K562 (cell line): Measurements from ENCODE around the gene SLC2A9. TPM values are rescaled to one million over a fixed set of nuclear protein-coding genes. Genes with fewer than 3 reads are reported as not detected.

Experiments
- ATAC-seq: fragments of 200-7000 bp; cut with Tn5 transposase; 3 replicates; pipeline ENCODE4 v1.9.1; 2020; ENCODE audit warnings: moderate library complexity
- BruUV-seq: library from RNA; stranded (reverse); fragments of 400-500 nt; replicated peaks from 2 replicates; lab custom pipeline; 2021; lab: Mats Ljungman, UMichigan
- CTCF ChIA-PET: fragments of 300-600 bp; formaldehyde crosslinking; extraction: SDS; loops from one replicate; lab custom pipeline; 2021; ENCODE audit warnings: low intra/inter-chr PET ratio; lab: Yijun Ruan, JAX
- POLR2A ChIA-PET: fragments of 300-600, 350-650 bp; sonication (Branson Sonifier 250); formaldehyde crosslinking; extraction: SDS; loops from one replicate; lab custom pipeline; 2021; ENCODE audit warnings: antibody characterized with exemption, inconsistent platforms; lab: Yijun Ruan, JAX
- DNase-seq, 4 experiments: peaks; one replicate each; pipeline versions ENCODE4 v3.0.0 to v3.0.0-alpha.2; 2011 to 2018; ENCODE audit warnings: low spot score in 3 of 4, mixed read lengths in 3 of 4; ENCODE audit errors: extremely low read depth in 1 of 4
- FAIRE-seq: peaks from 2 replicates; lab custom pipeline; 2011; peaks lifted over from hg19 to GRCh38; lab: Jason Lieb, UNC
- H2AFZ ChIP-seq: 2 replicates; pipeline ENCODE4 v1.6.0; 2011; ENCODE audit warnings: low read depth, low read length, control low read depth, inconsistent platforms
- H3K27ac ChIP-seq: fragments of 200-600 bp; 3 replicates; pipeline ENCODE4 v1.8.0; 2011; ENCODE audit warnings: low read depth, mild to moderate bottlenecking, control low read depth, inconsistent platforms, low read length, moderate library complexity, mixed read lengths; ENCODE audit errors: extremely low read depth
- H3K27me3 ChIP-seq, 2 experiments: fragments of 300-600 bp in 1 of 2; 2 replicates in 1 of 2; 3 replicates in 1 of 2; pipeline versions ENCODE4 v1.6.0 to v1.8.0; 2011; ENCODE audit warnings: inconsistent platforms in 2 of 2, low read length in 2 of 2, mild to moderate bottlenecking in 1 of 2, mixed read lengths in 1 of 2, moderate library complexity in 1 of 2; ENCODE audit not compliant: control insufficient read depth in 2 of 2, insufficient read depth in 2 of 2
- H3K36me3 ChIP-seq: fragments of 300-600 bp; 3 replicates; pipeline ENCODE4 v1.8.0; 2011; ENCODE audit warnings: mild to moderate bottlenecking, low read length, inconsistent platforms; ENCODE audit not compliant: control insufficient read depth, insufficient read depth
- H3K4me1 ChIP-seq, 2 experiments: fragments of 200-600 bp in 1 of 2; replicated peaks in 1 of 2; 2 replicates in 1 of 2; 3 replicates in 1 of 2; pipeline versions ENCODE4 v1.5.1 to v1.8.0; 2011; ENCODE audit warnings: inconsistent platforms in 2 of 2, low read length in 2 of 2, mild to moderate bottlenecking in 1 of 2, mixed read lengths in 1 of 2, moderate library complexity in 1 of 2; ENCODE audit not compliant: control insufficient read depth in 2 of 2, insufficient read depth in 2 of 2
- H3K4me2 ChIP-seq: 2 replicates; pipeline ENCODE4 v1.6.1; 2011; ENCODE audit warnings: low read length, control low read depth, inconsistent platforms, mixed read lengths; ENCODE audit not compliant: insufficient read depth
- H3K4me3 ChIP-seq: fragments of 200-600 bp; sonication (generic), shearing (Covaris generic); 2 replicates; pipeline ENCODE4 v1.5.1; 2016; ENCODE audit warnings: control low read depth, inconsistent platforms
- H3K79me2 ChIP-seq: fragments of 200-600 bp; 3 replicates; pipeline ENCODE4 v1.8.0; 2011; ENCODE audit warnings: low read length, inconsistent platforms; ENCODE audit not compliant: control insufficient read depth, insufficient read depth
- H3K9ac ChIP-seq, 2 experiments: 2 replicates each; pipeline versions ENCODE4 v1.6.0 to v1.6.1; 2011; ENCODE audit warnings: low read depth in 2 of 2, low read length in 2 of 2, control low read depth in 1 of 2, inconsistent platforms in 1 of 2, mild to moderate bottlenecking in 1 of 2, mixed read lengths in 1 of 2; ENCODE audit not compliant: insufficient read depth in 1 of 2
- H3K9me1 ChIP-seq: one replicate; pipeline ENCODE4 v1.6.0; 2011; ENCODE audit warnings: inconsistent platforms, mild to moderate bottlenecking, low read length, moderate library complexity; ENCODE audit not compliant: control insufficient read depth, insufficient read depth
- H3K9me3 ChIP-seq: replicated peaks from 2 replicates; pipeline ENCODE4 v1.5.1; 2011; ENCODE audit warnings: low read depth, low read length, inconsistent platforms; ENCODE audit not compliant: control insufficient read depth, insufficient read depth
- H4K20me1 ChIP-seq: replicated peaks from 2 replicates; pipeline ENCODE4 v1.6.1; 2011; ENCODE audit warnings: low read length, inconsistent platforms, mixed read lengths; ENCODE audit not compliant: control insufficient read depth, insufficient read depth
- CLOCK ChIP-seq: fragments of 250-450 bp; sonication (Bioruptor Pico); IDR thresholded peaks from 2 replicates; pipeline ENCODE4 v1.4.0; 2020; ENCODE audit warnings: mild to moderate bottlenecking, moderate library complexity, borderline replicate concordance
- GTF2F1 ChIP-seq: IDR thresholded peaks from 2 replicates; pipeline ENCODE4 v1.6.1; 2011; ENCODE audit warnings: low read depth, low read length, improper control_type of control experiment
- HEY1 ChIP-seq: fragments of 250-450 bp; sonication (Bioruptor Pico); IDR thresholded peaks from 2 replicates; pipeline ENCODE4 v1.5.0; 2020; ENCODE audit warnings: mild to moderate bottlenecking, moderate library complexity, borderline replicate concordance
- SMAD3 ChIP-seq: fragments of 450-650 bp; formaldehyde crosslinking; conservative IDR thresholded peaks from 2 replicates; pipeline ENCODE4 v1.4.0; 2020; ENCODE audit warnings: mild to moderate bottlenecking
- ZBTB49 ChIP-seq: sonication (generic); formaldehyde crosslinking; IDR thresholded peaks from 2 replicates; pipeline ENCODE4 v1.8.0; 2022; ENCODE audit warnings: missing genetic modification reagents, mild to moderate bottlenecking, borderline replicate concordance
- WGBS: fragments of 100-300 bp; shearing (Covaris generic); methylation state at CpG from one replicate; pipeline ENCODE4 v1.1.6; 2016; ENCODE audit warnings: low coverage, mixed read lengths; ENCODE audit not compliant: insufficient coverage; ENCODE audit errors: missing lambda C conversion rate; 5-methylcytosine and 5-hydroxymethylcytosine counted together
- in situ Hi-C: fragments of 300-500 bp; cut with MboI; formaldehyde crosslinking; loops from 4 replicates; pipeline ENCODE4 v1.15.0; 2018; ENCODE audit warnings: inconsistent platforms, mixed read lengths
- intact Hi-C: fragments of 100-400 bp; cut with micrococcal nuclease; formaldehyde crosslinking; loops from 2 replicates; pipeline ENCODE4 v1.14.2; 2022
- polyA plus RNA-seq, 8 experiments: library from polyadenylated mRNA; depleted of rRNA in 4 of 8; stranded (reverse) in 5 of 8; unstranded in 3 of 8; fragments of >200 nt; fragmentation: Nextera tagmentation in 2 of 8; fragmentation: Illumina TruSeq in 1 of 8; extraction: Ambion mirVana in 2 of 8; extraction: Trizol in 1 of 8; gene quantifications; 2 replicates each; pipeline versions ENCODE4 v1.2.1 to v1.2.3, GENCODE V29; 2011 to 2014; ENCODE audit warnings: inconsistent platforms in 1 of 8, missing spikeins in 1 of 8
- total RNA-seq, 7 experiments: library from RNA; depleted of rRNA in 6 of 7; stranded (reverse); fragments of >200 nt in 6 of 7; fragmentation: Illumina TruSeq in 2 of 7; extraction: Trizol in 2 of 7; gene quantifications; 2 replicates each; pipeline versions ENCODE4 v1.2.1 to v1.2.3, GENCODE V29; 2011 to 2021; ENCODE audit warnings: low replicate concordance in 1 of 7

SLC2A9 gene
- total and polyA plus RNA-seq, 9 of the 15 experiments (the other 6 are each of a cell fraction or from before 2014, with no cell fraction given): 0.15 to 1.9 (median 0.76) TPM

- FAIRE-seq (no peak), ATAC-seq (no peak), DNase-seq (no peak)
- TF ChIP-seq HEY1 (CRISPR knock-in tag) (no peak), GTF2F1 (no peak), CLOCK (CRISPR knock-in tag) (no peak), SMAD3 (CRISPR knock-in tag) (no peak), ZBTB49 (no peak)
- Histone ChIP-seq H3K9ac (no peak overlapping the region), H3K79me2 (no peaks in the 10 kb centered on the region), H3K36me3 (no peaks in the 10 kb centered on the region), H2AFZ (no peak overlapping the region), H4K20me1 (no peaks in the 10 kb centered on the region), H3K4me3 (no peak overlapping the region), H3K27me3 (peaks cover 0 to 18% of the 10 kb centered on the region in 2 experiments; a peak in 3 of 5 replicates), H3K4me2 (no peak overlapping the region), H3K27ac (no peak overlapping the region), H3K9me1 (peaks cover 3% of the 10 kb centered on the region), H3K9me3 (no peaks in the 10 kb centered on the region), H3K4me1 (no peaks in the 10 kb centered on the region)
- WGBS: 0% methylated on average over 2 of the region's 5 CpGs
- BruUV-seq: no TSS peak
- ChIA-PET CTCF (no interaction called here), POLR2A (interaction anchor here (0.6 kb wide), 1 partner anchor 17 kb away, joined by 3 read pairs; no protein-coding TSS in a partner anchor)
- in situ Hi-C loops (no loop called here), intact Hi-C loops (no loop called here)
Observed at GRCh38 chr4:9987749-9988362, 33.4 kb downstream of the SLC2A9 start.
